ENCODE data around the gene HYCC1. TPM values are rescaled to one million over a fixed set of nuclear protein-coding genes. Genes with fewer than 3 reads are reported as not detected.

Gene HYCC1
- total RNA-seq, 1 experiment from 2014 or later: 28.2 TPM

GRCh38 chr7:23004247-23004520, 9.7 kb downstream of the HYCC1 start:
- ChIA-PET CTCF (no interaction called here), POLR2A (ENCODE audit: unreplicated experiment) (no interaction called here)
- TF ChIP-seq CTCF (conservative IDR thresholded peaks at IDR 0.05) (no peak), EZH2 (IDR thresholded peaks at IDR 0.05; ENCODE audit: low read depth) (no peak)

GRCh38 chr7:23003505-23004246, 10.3 kb downstream of the HYCC1 start:
- Histone ChIP-seq H2AFZ (no peak overlapping the region), H3K36me3 (ENCODE audit: low read depth) (no peaks in the 10 kb centered on the region), H3K27ac (no peak overlapping the region), H3K9me3 (ENCODE audit: insufficient read depth, low read depth) (no peaks in the 10 kb centered on the region), H3K4me1 (replicated peaks; ENCODE audit: insufficient read depth) (no peaks in the 10 kb centered on the region), H3K79me2 (ENCODE audit: low read depth) (no peaks in the 10 kb centered on the region), H3K27me3 (ENCODE audit: insufficient read depth, low read depth) (no peaks in the 10 kb centered on the region), H3K4me3 (no peak overlapping the region), H3K4me2 (no peak overlapping the region), H3K9me2 (ENCODE audit: insufficient read depth) (0 out of 2 replicates have a peak, but pooled peaks cover 5% of the 10 kb centered on the region), H4K20me1 (ENCODE audit: insufficient read depth) (no peaks in the 10 kb centered on the region), H3F3A (ENCODE audit: insufficient read depth, low read depth) (no peaks in the 10 kb centered on the region)
- no peak for DNase-seq
- ChIA-PET POLR2A (ENCODE audit: unreplicated experiment) (no interaction called here), CTCF (interaction anchor here (0.7 kb wide), 1 partner anchor 9 kb away, joined by 4 read pairs; no protein-coding TSS in a partner anchor)
- no TSS peak for BruUV-seq (replicated peaks)
- TF ChIP-seq CTCF (conservative IDR thresholded peaks at IDR 0.05) (no peak), EZH2 (IDR thresholded peaks at IDR 0.05; ENCODE audit: low read depth) (no peak)
- intact Hi-C loops (cut with micrococcal nuclease; ENCODE audit: unreplicated experiment): no loop called here

More at GRCh38 chr7:23004247-23004520, 9.7 kb downstream of the HYCC1 start:
- Histone ChIP-seq H3F3A (ENCODE audit: insufficient read depth, low read depth) (no peaks in the 10 kb centered on the region), H3K27ac (no peak overlapping the region), H3K4me3 (no peak overlapping the region), H2AFZ (no peak overlapping the region), H3K9me2 (ENCODE audit: insufficient read depth) (0 out of 2 replicates have a peak, but pooled peaks cover 5% of the 10 kb centered on the region), H3K4me1 (replicated peaks; ENCODE audit: insufficient read depth) (no peaks in the 10 kb centered on the region), H3K27me3 (ENCODE audit: insufficient read depth, low read depth) (no peaks in the 10 kb centered on the region), H3K36me3 (ENCODE audit: low read depth) (no peaks in the 10 kb centered on the region), H3K9me3 (ENCODE audit: insufficient read depth, low read depth) (no peaks in the 10 kb centered on the region), H3K79me2 (ENCODE audit: low read depth) (no peaks in the 10 kb centered on the region), H3K4me2 (no peak overlapping the region), H4K20me1 (ENCODE audit: insufficient read depth) (no peaks in the 10 kb centered on the region)
- DNase-seq: no peak
- BruUV-seq (replicated peaks): no TSS peak
- intact Hi-C loops (cut with micrococcal nuclease; ENCODE audit: unreplicated experiment): no loop called here

GRCh38 chr7:23002698-23003097, 11.2 kb downstream of the HYCC1 start:
- Histone ChIP-seq H3K4me2 (no peak overlapping the region), H3F3A (ENCODE audit: insufficient read depth, low read depth) (no peaks in the 10 kb centered on the region), H3K4me1 (replicated peaks; ENCODE audit: insufficient read depth) (no peaks in the 10 kb centered on the region), H3K36me3 (ENCODE audit: low read depth) (no peaks in the 10 kb centered on the region), H3K27ac (no peak overlapping the region), H3K9me3 (ENCODE audit: insufficient read depth, low read depth) (no peaks in the 10 kb centered on the region), H3K27me3 (ENCODE audit: insufficient read depth, low read depth) (no peaks in the 10 kb centered on the region), H3K79me2 (ENCODE audit: low read depth) (no peaks in the 10 kb centered on the region), H2AFZ (no peak overlapping the region), H4K20me1 (ENCODE audit: insufficient read depth) (no peaks in the 10 kb centered on the region), H3K4me3 (no peak overlapping the region), H3K9me2 (ENCODE audit: insufficient read depth) (0 out of 2 replicates have a peak, but pooled peaks cover 5% of the 10 kb centered on the region)
- no peak for DNase-seq
- no TSS peak for BruUV-seq (replicated peaks)
- POLR2A ChIA-PET (ENCODE audit: unreplicated experiment): no interaction called here
- CTCF ChIA-PET: no interaction called here
- intact Hi-C loops (cut with micrococcal nuclease; ENCODE audit: unreplicated experiment): no loop called here
- TF ChIP-seq EZH2 (IDR thresholded peaks at IDR 0.05; ENCODE audit: low read depth) (no peak), CTCF (conservative IDR thresholded peaks at IDR 0.05) (no peak)

Data from PC-9 (cell line).